Duodenal mucosa (tissue), 2 donors: Measurements from ENCODE around the gene MYO3B.
"Not testable (repeated sequence)": the region's sequence is repeated elsewhere in the genome, so short reads cannot be mapped to it uniquely, and the experiment has no call there.

Source experiments
- H3K27ac ChIP-seq: one replicate; pipeline ENCODE4 v1.7.0; 2013; ENCODE audit warnings: low read depth, low read length
- H3K27me3 ChIP-seq, 2 donors: one replicate each; pipeline ENCODE4 v1.7.0; 2013; ENCODE audit warnings: low read length in 2 of 2, control low read depth in 1 of 2; ENCODE audit not compliant: insufficient read depth in 2 of 2, control insufficient read depth in 1 of 2
- H3K36me3 ChIP-seq, 2 donors: one replicate each; pipeline ENCODE4 v1.7.0; 2013; ENCODE audit warnings: low read length in 2 of 2, control low read depth in 1 of 2; ENCODE audit not compliant: insufficient read depth in 2 of 2, control insufficient read depth in 1 of 2
- H3K4me1 ChIP-seq, 2 donors: one replicate each; pipeline ENCODE4 v1.7.0; 2013; ENCODE audit warnings: low read length in 2 of 2, control low read depth in 1 of 2; ENCODE audit not compliant: insufficient read depth in 2 of 2, control insufficient read depth in 1 of 2
- H3K4me3 ChIP-seq, 2 donors: one replicate each; pipeline ENCODE4 v1.7.0; 2013; ENCODE audit warnings: low read length in 2 of 2, low read depth in 1 of 2
- H3K9ac ChIP-seq, 2 donors: one replicate each; pipeline ENCODE4 v1.7.0; 2013; ENCODE audit warnings: low read length in 2 of 2, low read depth in 1 of 2
- H3K9me3 ChIP-seq, 2 donors: one replicate each; pipeline ENCODE4 v1.7.0; 2013; ENCODE audit warnings: low read length in 2 of 2, control low read depth in 1 of 2; ENCODE audit not compliant: control insufficient read depth in 1 of 2

The MYO3B gene

GRCh38 chr2:170265321-170265720, 87.4 kb downstream of the MYO3B start:
- Histone ChIP-seq H3K9me3 (peaks cover 0 to 4% of the 10 kb centered on the region in 2 donors), H3K27ac (no peak overlapping the region), H3K4me1 (no peaks in the 10 kb centered on the region), H3K9ac (no peak overlapping the region), H3K27me3 (no peaks in the 10 kb centered on the region), H3K4me3 (no peak overlapping the region), H3K36me3 (no peaks in the 10 kb centered on the region)

GRCh38 chr2:170266358-170266757, 88.4 kb downstream of the MYO3B start:
- H3K27ac ChIP-seq: no peak overlapping the region
- no peak overlapping the region for H3K9ac ChIP-seq
- H3K36me3 ChIP-seq: no peaks in the 10 kb centered on the region
- peaks cover 0 to 4% of the 10 kb centered on the region in 2 donors for H3K9me3 ChIP-seq
- H3K4me1 ChIP-seq: no peaks in the 10 kb centered on the region
- H3K4me3 ChIP-seq: no peak overlapping the region
- H3K27me3 ChIP-seq: no peaks in the 10 kb centered on the region

GRCh38 chr2:170267071-170267470, 89.1 kb downstream of the MYO3B start:
- no peak overlapping the region for H3K27ac ChIP-seq
- no peaks in the 10 kb centered on the region for H3K36me3 ChIP-seq
- no peaks in the 10 kb centered on the region for H3K4me1 ChIP-seq
- H3K4me3 ChIP-seq: no peak overlapping the region
- no peaks in the 10 kb centered on the region for H3K27me3 ChIP-seq
- peaks cover 0 to 4% of the 10 kb centered on the region in 2 donors for H3K9me3 ChIP-seq
- no peak overlapping the region for H3K9ac ChIP-seq

- Histone ChIP-seq H3K4me1 (no peaks in the 10 kb centered on the region), H3K36me3 (no peaks in the 10 kb centered on the region), H3K27ac (no peak overlapping the region), H3K9ac (no peak overlapping the region), H3K9me3 (no peaks in the 10 kb centered on the region), H3K4me3 (no peak overlapping the region), H3K27me3 (no peaks in the 10 kb centered on the region)
Measured at GRCh38 chr2:170270278-170270864, 92.4 kb downstream of the MYO3B start.

- H3K36me3 ChIP-seq: no peaks in the 10 kb centered on the region
- H3K9ac ChIP-seq: no peak overlapping the region
- H3K27ac ChIP-seq: no peak overlapping the region
Measured at GRCh38 chr2:170271340-170271739, 93.4 kb downstream of the MYO3B start.

GRCh38 chr2:170276056-170276455, 98.1 kb downstream of the MYO3B start:
- Histone ChIP-seq H3K9ac (no peak overlapping the region), H3K4me3 (no peak overlapping the region), H3K9me3 (no peaks in the 10 kb centered on the region), H3K27ac (no peak overlapping the region), H3K4me1 (no peaks in the 10 kb centered on the region), H3K36me3 (no peaks in the 10 kb centered on the region), H3K27me3 (no peaks in the 10 kb centered on the region)

More at GRCh38 chr2:170271340-170271739, 93.4 kb downstream of the MYO3B start:
- H3K4me1 ChIP-seq: no peaks in the 10 kb centered on the region
- H3K4me3 ChIP-seq: no peak overlapping the region
- H3K27me3 ChIP-seq: no peaks in the 10 kb centered on the region
- no peaks in the 10 kb centered on the region for H3K9me3 ChIP-seq

- Histone ChIP-seq H3K9me3 (no peaks in the 10 kb centered on the region), H3K27ac (no peak overlapping the region), H3K36me3 (no peaks in the 10 kb centered on the region), H3K9ac (no peak overlapping the region), H3K27me3 (no peaks in the 10 kb centered on the region), H3K4me3 (no peak overlapping the region), H3K4me1 (no peaks in the 10 kb centered on the region)
Measured at GRCh38 chr2:170276925-170277629, 99.1 kb downstream of the MYO3B start.

- H3K9ac ChIP-seq: no peak overlapping the region
- no peak overlapping the region for H3K4me3 ChIP-seq
- no peak overlapping the region for H3K27ac ChIP-seq
- H3K36me3 ChIP-seq: no peaks in the 10 kb centered on the region
- H3K27me3 ChIP-seq: no peaks in the 10 kb centered on the region
- no peaks in the 10 kb centered on the region for H3K9me3 ChIP-seq
- H3K4me1 ChIP-seq: no peaks in the 10 kb centered on the region
Measured at GRCh38 chr2:170277951-170278350, 100.0 kb downstream of the MYO3B start.

GRCh38 chr2:170279615-170280014, 101.7 kb downstream of the MYO3B start:
- not testable (repeated sequence) for H3K4me1 ChIP-seq, H3K27ac ChIP-seq, H3K4me3 ChIP-seq, H3K9ac ChIP-seq, H3K36me3 ChIP-seq, H3K27me3 ChIP-seq, H3K9me3 ChIP-seq

GRCh38 chr2:170282851-170283250, 104.9 kb downstream of the MYO3B start:
- no peak overlapping the region for H3K27ac ChIP-seq
- H3K27me3 ChIP-seq: no peaks in the 10 kb centered on the region
- no peaks in the 10 kb centered on the region for H3K4me1 ChIP-seq
- H3K9me3 ChIP-seq: no peaks in the 10 kb centered on the region
- H3K4me3 ChIP-seq: no peak overlapping the region
- H3K9ac ChIP-seq: no peak overlapping the region
- no peaks in the 10 kb centered on the region for H3K36me3 ChIP-seq
